ENCODE measurements around the gene C3orf18.
"Not testable (repeated sequence)": the region's sequence is repeated elsewhere in the genome, so short reads cannot be mapped to it uniquely, and the experiment has no call there.

The C3orf18 gene

DNA sequence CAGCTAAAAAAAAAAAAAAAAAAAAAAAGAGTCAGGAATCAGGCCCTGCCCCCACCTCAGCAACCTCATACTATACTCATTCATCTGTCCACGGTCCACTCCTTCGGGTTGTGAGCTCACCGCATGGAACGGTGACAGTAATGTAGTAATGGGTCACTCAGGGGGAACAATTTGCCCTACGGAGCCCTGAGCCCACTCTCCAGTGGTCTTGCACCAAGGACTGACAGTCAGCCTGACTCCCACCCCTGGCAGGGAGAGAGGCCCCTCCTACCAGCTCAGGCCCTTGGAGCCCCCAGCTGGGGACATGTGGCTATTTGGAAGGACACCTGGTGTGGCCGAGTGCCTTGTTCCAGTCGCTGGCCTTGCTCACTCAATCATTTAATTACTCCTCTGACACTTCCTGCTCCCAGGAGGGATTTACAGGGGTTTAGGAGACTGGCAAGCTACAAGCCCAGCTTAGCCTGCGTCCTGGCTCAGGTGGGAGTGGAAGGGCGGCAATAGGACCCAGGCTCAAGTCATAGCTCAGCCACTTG lies 44.2 kb downstream of the C3orf18 start:
- DNase-seq (ENCODE audit: low spot score): no peak

- DNase-seq (ENCODE audit: low spot score): no peak
These were observed 46.0 kb downstream of the C3orf18 start for GRCh38 chr3:50521572-50521971.

- DNase-seq (ENCODE audit: low spot score): no peak
These were observed 46.7 kb downstream of the C3orf18 start for GRCh38 chr3:50520849-50521248.

GRCh38 chr3:50519471-50520089 lies 48.0 kb downstream of the C3orf18 start:
- peak; percentile 72 for DNase-seq (ENCODE audit: low spot score)

GRCh38 chr3:50518436-50518835 lies 49.1 kb downstream of the C3orf18 start:
- no peak for DNase-seq (ENCODE audit: low spot score)

- DNase-seq (ENCODE audit: low spot score): no peak
These were observed 49.8 kb downstream of the C3orf18 start for GRCh38 chr3:50517721-50518206.

- DNase-seq (ENCODE audit: low spot score): no peak
These were observed 51.1 kb downstream of the C3orf18 start for GRCh38 chr3:50516440-50516871.

GRCh38 chr3:50515565-50516439 lies 51.7 kb downstream of the C3orf18 start:
- no peak for DNase-seq (ENCODE audit: low spot score)

DNA sequence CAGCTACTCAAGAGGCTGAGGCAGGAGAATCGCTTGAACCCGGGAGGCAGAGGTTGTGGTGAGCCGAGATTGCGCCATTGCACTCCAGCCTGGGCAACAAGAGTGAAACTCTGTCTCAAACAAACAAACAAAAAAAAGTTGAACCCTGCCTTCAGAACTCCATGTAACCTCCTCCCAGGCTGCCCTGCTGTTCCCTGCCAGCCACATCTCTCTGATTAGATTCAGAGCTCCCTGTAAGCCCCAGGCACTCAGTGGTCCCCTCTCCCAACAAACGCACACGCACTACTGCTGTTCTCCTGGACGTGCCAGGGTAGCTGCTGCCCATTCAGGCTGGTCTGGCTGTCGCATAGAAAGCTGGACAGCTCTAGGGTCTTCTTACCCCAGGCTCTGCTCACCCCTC lies 54.6 kb downstream of the C3orf18 start:
- DNase-seq (ENCODE audit: low spot score): not testable (repeated sequence)

GRCh38 chr3:50512131-50512530 lies 55.4 kb downstream of the C3orf18 start:
- no peak for DNase-seq (ENCODE audit: low spot score)

- no peak for DNase-seq (ENCODE audit: low spot score)
These were observed 57.2 kb downstream of the C3orf18 start for GRCh38 chr3:50510325-50510724.

DNA sequence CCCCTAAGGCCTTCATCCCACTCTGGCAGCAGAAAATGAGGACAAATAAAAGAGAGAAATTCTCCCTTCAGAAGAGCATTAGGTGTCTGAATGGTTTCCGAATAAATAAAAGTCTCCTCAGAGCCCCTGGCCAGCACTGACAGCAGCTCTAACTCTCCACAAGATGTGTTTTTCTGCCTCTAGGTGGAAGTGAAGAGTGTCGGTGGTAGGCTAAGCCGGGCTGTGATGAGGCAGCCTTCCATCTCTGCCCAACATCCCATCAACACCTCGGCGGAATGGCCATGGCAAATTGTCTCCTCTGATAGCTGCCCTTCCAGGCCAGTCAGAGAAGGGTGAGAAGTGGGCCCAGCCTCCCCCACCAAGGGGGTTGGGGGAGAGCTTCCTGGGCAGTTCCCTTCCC lies 57.8 kb downstream of the C3orf18 start:
- DNase-seq (ENCODE audit: low spot score): no peak

- no peak for DNase-seq (ENCODE audit: low spot score)
These were observed 58.7 kb downstream of the C3orf18 start for GRCh38 chr3:50508821-50509220.
